Stimulated activated naive CD4-positive, alpha-beta T cell treated with Interleukin-2 at 50 U/mL for 16 hours (primary cell): ENCODE data around the gene MTHFD1L.
"Not testable (repeated sequence)": the region's sequence is repeated elsewhere in the genome, so short reads cannot be mapped to it uniquely, and the experiment has no call there.

Experiments used
- DNase-seq: peaks from one replicate; lab custom pipeline; 2025; lab: John Stamatoyannopoulos, UW

Gene MTHFD1L

DNA sequence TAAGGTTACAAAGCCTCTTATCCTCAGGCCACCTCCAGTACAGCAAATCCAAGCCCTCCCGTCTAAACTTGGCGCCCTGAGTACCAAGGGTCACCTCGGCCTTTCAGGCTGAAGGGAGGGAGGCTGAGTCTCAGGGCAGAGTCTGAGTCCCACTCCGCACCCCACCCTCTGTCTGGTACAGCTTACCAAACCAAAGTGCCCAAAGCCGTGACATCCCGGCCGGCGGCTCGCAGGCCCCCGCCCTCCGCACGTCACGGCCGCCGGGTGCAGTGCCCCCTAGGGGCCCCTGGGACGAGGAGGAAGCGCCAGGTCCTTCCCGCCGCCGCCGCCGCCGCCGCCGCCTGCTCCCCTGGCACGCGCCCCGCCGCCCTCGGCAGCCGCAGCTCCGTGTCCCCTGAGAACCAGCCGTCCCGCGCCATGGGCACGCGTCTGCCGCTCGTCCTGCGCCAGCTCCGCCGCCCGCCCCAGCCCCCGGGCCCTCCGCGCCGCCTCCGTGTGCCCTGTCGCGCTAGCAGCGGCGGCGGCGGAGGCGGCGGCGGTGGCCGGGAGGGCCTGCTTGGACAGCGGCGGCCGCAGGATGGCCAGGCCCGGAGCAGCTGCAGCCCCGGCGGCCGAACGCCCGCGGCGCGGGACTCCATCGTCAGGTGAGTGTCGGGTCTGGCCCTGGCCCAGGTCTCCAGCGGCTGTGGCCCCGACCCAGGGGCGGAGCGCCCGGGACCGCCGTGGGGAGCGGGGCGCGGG lies at the start of gene MTHFD1L:
MTHFD1L (plus strand) TSS at position 297 of the 741 bp plus-strand sequence; CDS start at position 418, 121 bp downstream.
- peak; percentile 71 for DNase-seq

GRCh38 chr6:150816554-150816953 lies 48.9 kb upstream of the MTHFD1L start:
- DNase-seq = not testable (repeated sequence)

- no peak for DNase-seq
Observed at GRCh38 chr6:150822932-150823331, 42.6 kb upstream of the MTHFD1L start.

GRCh38 chr6:150826788-150827187 lies 38.7 kb upstream of the MTHFD1L start:
- no peak for DNase-seq

GRCh38 chr6:150828107-150828506 lies 37.4 kb upstream of the MTHFD1L start:
- DNase-seq = not testable (repeated sequence)

- no peak for DNase-seq
Observed at GRCh38 chr6:150830439-150831165, 34.9 kb upstream of the MTHFD1L start.

DNA sequence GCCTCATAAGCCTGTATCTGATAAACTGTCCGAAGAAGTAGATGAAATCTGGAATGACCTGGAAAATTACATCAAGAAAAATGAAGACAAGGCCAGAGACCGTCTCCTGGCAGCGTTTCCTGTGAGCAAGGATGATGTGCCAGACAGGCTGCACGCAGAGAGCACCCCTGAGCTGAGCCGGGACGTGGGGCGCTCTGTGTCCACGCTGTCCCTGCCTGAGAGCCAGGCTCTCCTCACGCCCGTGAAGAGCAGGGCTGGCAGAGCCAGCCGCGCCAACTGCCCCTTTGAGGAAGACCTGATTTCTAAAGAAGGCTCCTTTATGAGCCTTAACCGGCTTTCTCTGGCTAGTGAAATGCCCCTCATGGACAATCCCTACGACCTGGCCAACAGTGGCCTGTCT lies 33.9 kb upstream of the MTHFD1L start:
- DNase-seq = no peak

DNA sequence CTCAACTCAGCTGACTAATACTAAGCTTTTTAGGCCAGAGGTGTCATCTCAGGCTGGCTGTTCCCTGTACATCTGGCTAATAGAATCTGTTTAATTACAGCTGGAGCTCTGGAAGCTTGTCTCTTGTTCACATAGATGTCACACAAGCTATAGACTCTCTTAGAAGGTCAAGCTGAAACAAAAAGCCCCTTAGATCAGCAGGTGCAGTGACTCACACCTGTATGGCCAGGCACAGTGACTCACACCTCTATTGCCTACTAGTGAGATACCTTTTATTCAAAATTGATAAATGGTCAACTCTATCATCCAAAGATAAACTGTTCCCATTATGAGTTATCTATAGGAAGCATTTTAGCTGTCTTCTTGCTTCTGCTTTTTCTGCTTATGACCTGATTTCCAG lies 29.9 kb upstream of the MTHFD1L start:
- no peak for DNase-seq

DNA sequence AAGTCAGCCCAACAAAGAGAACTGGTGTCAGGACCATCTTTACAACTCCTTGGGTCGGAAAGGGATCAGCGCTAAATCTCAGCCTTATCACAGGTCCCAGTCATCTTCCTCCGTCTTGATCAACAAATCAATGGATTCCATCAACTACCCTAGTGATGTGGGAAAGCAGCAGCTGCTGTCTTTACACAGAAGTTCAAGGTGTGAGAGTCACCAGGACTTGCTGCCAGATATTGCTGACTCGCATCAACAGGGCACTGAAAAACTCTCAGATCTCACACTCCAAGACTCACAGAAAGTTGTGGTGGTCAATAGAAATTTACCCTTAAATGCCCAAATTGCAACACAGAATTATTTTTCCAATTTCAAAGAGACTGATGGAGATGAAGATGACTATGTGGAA lies 25.3 kb upstream of the MTHFD1L start:
- no peak for DNase-seq

DNA sequence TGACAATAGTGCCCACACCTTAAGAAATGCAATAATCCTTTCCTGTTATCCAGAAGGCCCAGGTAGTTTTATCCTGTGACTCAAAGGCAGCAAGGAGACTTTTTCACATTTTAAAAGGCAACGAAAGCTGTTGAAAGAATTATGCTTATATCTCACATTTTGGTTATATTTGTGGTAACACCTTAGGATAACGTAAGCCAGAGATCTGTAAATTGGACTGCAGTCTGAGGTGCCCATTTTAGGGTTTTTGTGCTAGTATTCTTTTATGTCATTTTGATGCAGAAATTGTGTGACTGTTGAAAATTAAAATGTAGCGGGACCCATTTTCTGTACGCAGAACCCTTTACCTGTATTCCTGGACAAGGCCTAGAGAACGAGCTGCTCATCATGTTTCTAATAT lies 24.3 kb upstream of the MTHFD1L start:
- DNase-seq = no peak

DNA sequence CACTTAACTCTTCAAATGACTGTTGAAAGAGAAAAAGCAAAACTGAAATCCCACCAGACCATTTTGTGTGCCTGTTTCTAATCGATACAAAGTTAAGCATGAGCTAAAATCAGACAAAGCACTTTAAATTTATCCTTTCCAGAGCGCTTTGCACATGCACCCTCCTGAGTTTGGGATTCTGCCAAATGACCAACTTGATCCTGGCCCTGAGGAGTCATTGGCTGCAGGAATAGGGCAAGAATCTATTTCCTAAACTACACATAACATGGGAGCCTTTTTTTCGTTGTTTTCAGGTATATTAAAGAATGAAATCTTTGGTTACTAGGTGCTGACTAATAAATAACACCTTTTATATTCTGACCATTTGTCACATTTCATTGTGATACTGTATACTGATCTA lies 23.8 kb upstream of the MTHFD1L start:
- DNase-seq = no peak

GRCh38 chr6:150844371-150844770 lies 21.1 kb upstream of the MTHFD1L start:
- no peak for DNase-seq

DNA sequence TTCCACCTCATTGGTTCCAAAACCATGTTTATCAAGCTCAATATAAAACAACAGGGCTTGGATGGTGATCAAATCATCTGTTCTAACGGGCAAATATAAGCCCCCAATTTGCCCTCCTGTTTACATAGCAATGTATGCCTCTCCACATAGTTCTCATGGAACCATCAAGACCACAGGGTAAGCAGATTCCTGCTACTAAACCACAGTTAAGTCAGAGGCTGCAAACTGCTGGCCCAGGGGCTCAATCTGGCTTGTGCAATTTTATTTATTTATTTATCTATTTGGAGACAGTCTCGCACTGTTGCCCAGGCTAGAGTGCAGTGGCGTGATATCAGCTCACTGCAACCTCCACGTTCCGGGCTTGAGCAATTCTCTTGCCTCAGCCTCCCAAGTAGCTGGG lies 18.9 kb upstream of the MTHFD1L start:
- no peak for DNase-seq

- DNase-seq = no peak
Observed at GRCh38 chr6:150848400-150848799, 17.1 kb upstream of the MTHFD1L start.

- not testable (repeated sequence) for DNase-seq
Observed at GRCh38 chr6:150854392-150854791, 11.1 kb upstream of the MTHFD1L start.

- not testable (repeated sequence) for DNase-seq
Observed at GRCh38 chr6:150855171-150855570, 10.3 kb upstream of the MTHFD1L start.

DNA sequence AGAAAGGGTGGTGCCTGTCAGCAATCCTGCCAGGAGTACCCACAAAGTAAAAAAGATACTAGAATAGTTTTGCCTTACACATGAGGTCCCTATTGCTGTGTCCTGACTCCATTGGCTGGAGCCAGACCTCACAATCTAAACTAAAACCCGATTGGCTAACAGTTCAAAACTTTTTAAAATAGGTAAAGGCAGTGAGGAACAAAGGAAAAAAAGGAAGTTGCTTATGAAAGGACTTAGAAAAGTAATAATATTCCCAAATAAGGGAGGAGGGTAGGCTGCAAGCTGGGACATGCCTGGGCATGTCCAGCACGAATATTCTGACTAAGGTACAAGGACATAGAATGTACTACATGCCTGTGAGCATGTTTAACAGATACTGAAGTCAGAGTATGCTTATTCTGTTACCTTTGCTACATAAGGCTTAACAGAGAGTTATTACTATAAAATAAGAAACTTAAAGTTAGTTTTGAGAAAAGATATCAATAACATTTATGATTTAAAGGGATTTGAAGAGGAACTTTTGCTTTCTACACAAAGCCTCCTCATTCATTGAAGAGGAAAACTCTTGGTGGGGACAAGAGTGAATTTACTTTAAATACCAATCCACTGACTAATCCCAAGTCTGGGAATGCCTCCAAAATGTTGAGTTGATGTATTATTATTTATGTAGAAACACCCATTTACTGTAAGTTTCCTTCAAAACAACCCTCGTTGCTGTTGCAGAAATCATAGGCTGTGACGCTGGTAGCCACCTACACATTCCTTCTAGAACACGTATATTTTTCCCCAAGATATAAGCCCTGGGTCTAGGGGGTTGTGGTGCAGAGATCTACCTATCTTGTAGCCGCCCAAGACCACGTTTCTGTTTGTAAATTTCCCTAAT lies 8.2 kb upstream of the MTHFD1L start:
- DNase-seq = no peak

GRCh38 chr6:150857945-150858308 lies 7.6 kb upstream of the MTHFD1L start:
- no peak for DNase-seq

- not testable (repeated sequence) for DNase-seq
Observed at GRCh38 chr6:150861448-150862168, 3.9 kb upstream of the MTHFD1L start.

GRCh38 chr6:150863213-150863928 lies 2.1 kb upstream of the MTHFD1L start:
- DNase-seq = no peak

DNA sequence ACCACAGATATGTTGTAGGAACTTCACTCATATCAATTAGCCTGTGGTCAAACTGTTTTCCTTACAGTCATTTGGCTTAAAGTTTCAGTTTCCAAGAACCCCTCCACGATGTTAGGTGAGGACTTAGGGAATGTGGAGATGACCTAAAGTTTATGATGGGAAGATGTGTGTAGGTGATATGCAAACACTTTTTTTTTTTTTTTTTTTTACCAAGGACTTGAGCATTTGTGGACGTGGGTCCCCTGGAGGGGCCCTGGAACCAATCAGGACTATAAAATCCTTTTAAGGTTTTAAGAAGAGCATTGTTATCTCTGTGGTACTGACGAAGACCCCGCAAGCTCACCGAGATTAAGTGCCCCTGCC lies 478 bp upstream of the MTHFD1L start:
- no peak for DNase-seq
